MCF 10A (cell line): ENCODE results near the gene KATNBL1. TPM values are rescaled to one million over a fixed set of nuclear protein-coding genes. Genes with fewer than 3 reads are reported as not detected.

Experiments used
- BruUV-seq: library from RNA; stranded (reverse); fragments of 400-500 nt; replicated peaks from 2 replicates; lab custom pipeline; 2021; lab: Mats Ljungman, UMichigan
- CTCF ChIA-PET: fragments of 300-600 bp; sonication (Branson Sonifier 250); formaldehyde crosslinking; extraction: SDS; loops from one replicate; lab custom pipeline; 2021; ENCODE audit warnings: antibody characterized with exemption, inconsistent platforms; lab: Yijun Ruan, JAX
- POLR2A ChIA-PET: fragments of 300-600, 350-650 bp; sonication (Branson Sonifier 250); formaldehyde crosslinking; extraction: SDS; loops from one replicate; lab custom pipeline; 2020; ENCODE audit warnings: antibody characterized with exemption, inconsistent platforms; lab: Yijun Ruan, JAX
- DNase-seq: peaks from one replicate; pipeline ENCODE4 v3.0.0-alpha.2; 2018; ENCODE audit not compliant: unreplicated experiment
- H3K27ac Mint-ChIP-seq: one replicate; pipeline ENCODE4 v1.8.0; 2022; ENCODE audit warnings: mild to moderate bottlenecking, low read depth, mixed read lengths; ENCODE audit not compliant: unreplicated experiment
- H3K27me3 Mint-ChIP-seq: one replicate; pipeline ENCODE4 v1.8.0; 2022; ENCODE audit warnings: mixed read lengths; ENCODE audit not compliant: insufficient read depth, unreplicated experiment
- H3K36me3 Mint-ChIP-seq: one replicate; pipeline ENCODE4 v1.8.0; 2022; ENCODE audit warnings: mild to moderate bottlenecking, moderate library complexity, mixed read lengths; ENCODE audit not compliant: insufficient read depth, unreplicated experiment
- H3K4me1 Mint-ChIP-seq: one replicate; pipeline ENCODE4 v1.8.0; 2022; ENCODE audit warnings: mixed read lengths; ENCODE audit not compliant: insufficient read depth, unreplicated experiment
- H3K4me3 Mint-ChIP-seq: one replicate; pipeline ENCODE4 v1.8.0; 2022; ENCODE audit warnings: mild to moderate bottlenecking, moderate library complexity, mixed read lengths; ENCODE audit not compliant: unreplicated experiment
- H3K9me3 Mint-ChIP-seq: one replicate; pipeline ENCODE4 v1.8.0; 2022; ENCODE audit warnings: mixed read lengths; ENCODE audit not compliant: unreplicated experiment
- intact Hi-C: fragments of 100-400 bp; cut with micrococcal nuclease; formaldehyde crosslinking; loops from 2 replicates; pipeline ENCODE4 v1.14.1; 2022
- total RNA-seq: library from RNA; stranded (reverse); gene quantifications from 2 replicates; pipeline ENCODE4 v1.2.3, GENCODE V29; 2022
- TF ChIP-seq, protein P1 (sequence below): fragments of 200-600 bp; IDR thresholded peaks from one replicate; pipeline ENCODE4 v1.8.0; 2022; ENCODE audit warnings: antibody characterized with exemption, mild to moderate bottlenecking; ENCODE audit not compliant: unreplicated experiment

KATNBL1 gene
- total RNA-seq, 1 experiment from 2014 or later: 38.2 TPM

DNA sequence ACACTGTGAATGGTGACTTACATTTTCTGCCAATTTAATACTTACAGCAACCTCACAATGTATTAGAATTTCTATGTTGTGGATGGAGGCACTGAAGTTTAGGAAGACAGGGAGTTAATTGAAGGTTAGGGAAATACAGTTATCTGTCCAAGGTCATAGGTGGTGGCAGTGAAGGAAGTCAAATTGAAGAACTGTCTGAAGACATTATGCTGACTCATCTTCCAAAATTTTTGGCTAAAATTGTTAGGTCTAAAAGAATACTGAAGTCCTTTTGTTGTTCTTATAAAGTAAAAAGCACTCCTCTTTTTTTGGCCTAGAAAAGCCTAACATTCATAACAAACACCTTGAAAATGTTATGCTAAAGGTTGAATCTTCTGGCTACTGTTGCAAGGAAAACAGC, 42.6 kb upstream of the KATNBL1 start:
- Mint-ChIP-seq H3K9me3 (no peaks in the 10 kb centered on the region), H3K4me1 (no peaks in the 10 kb centered on the region), H3K27ac (no peak overlapping the region), H3K27me3 (no peaks in the 10 kb centered on the region), H3K36me3 (peaks cover 53% of the 10 kb centered on the region), H3K4me3 (no peak overlapping the region)
- CTCF ChIA-PET: interaction anchor here (1.0 to 3.6 kb wide), 2 partner anchors 11 to 329 kb away, joined by 4 to 21 read pairs; no protein-coding TSS in a partner anchor
- BruUV-seq: no TSS peak
- POLR2A ChIA-PET: no interaction called here
- intact Hi-C loops: no loop called here
- TF ChIP-seq, protein P1, sequence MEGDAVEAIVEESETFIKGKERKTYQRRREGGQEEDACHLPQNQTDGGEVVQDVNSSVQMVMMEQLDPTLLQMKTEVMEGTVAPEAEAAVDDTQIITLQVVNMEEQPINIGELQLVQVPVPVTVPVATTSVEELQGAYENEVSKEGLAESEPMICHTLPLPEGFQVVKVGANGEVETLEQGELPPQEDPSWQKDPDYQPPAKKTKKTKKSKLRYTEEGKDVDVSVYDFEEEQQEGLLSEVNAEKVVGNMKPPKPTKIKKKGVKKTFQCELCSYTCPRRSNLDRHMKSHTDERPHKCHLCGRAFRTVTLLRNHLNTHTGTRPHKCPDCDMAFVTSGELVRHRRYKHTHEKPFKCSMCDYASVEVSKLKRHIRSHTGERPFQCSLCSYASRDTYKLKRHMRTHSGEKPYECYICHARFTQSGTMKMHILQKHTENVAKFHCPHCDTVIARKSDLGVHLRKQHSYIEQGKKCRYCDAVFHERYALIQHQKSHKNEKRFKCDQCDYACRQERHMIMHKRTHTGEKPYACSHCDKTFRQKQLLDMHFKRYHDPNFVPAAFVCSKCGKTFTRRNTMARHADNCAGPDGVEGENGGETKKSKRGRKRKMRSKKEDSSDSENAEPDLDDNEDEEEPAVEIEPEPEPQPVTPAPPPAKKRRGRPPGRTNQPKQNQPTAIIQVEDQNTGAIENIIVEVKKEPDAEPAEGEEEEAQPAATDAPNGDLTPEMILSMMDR: no peak
- DNase-seq: no peak

DNA sequence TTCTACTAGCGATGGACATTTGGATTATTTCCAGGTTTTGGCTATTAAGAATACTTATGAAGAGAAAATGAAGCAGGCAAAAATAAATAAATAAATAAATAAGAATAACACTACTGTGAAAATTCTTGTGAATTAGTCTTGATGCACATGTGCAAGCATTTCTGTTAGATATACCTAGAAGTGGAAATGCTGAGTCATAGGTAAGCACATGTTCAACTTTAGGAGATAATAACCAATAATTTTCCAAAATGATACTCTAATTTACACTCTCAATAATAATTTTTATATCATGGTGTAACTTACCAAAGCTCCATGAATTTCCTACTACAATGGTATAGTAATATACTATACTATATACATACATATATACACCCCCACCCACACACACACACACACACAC, 38.3 kb upstream of the KATNBL1 start:
- intact Hi-C loops: no loop called here
- Mint-ChIP-seq H3K36me3 (peaks cover 29% of the 10 kb centered on the region), H3K4me3 (no peak overlapping the region), H3K27ac (no peak overlapping the region), H3K9me3 (no peaks in the 10 kb centered on the region), H3K4me1 (no peaks in the 10 kb centered on the region), H3K27me3 (no peaks in the 10 kb centered on the region)
- POLR2A ChIA-PET: no interaction called here
- TF ChIP-seq, protein P1: no peak
- CTCF ChIA-PET: interaction anchor here (0.8 to 1.3 kb wide), 2 partner anchors 119 to 187 kb away, joined by 3 to 4 read pairs; partner anchors contain the start of gene LPCAT4
- DNase-seq: no peak
- BruUV-seq: no TSS peak

DNA sequence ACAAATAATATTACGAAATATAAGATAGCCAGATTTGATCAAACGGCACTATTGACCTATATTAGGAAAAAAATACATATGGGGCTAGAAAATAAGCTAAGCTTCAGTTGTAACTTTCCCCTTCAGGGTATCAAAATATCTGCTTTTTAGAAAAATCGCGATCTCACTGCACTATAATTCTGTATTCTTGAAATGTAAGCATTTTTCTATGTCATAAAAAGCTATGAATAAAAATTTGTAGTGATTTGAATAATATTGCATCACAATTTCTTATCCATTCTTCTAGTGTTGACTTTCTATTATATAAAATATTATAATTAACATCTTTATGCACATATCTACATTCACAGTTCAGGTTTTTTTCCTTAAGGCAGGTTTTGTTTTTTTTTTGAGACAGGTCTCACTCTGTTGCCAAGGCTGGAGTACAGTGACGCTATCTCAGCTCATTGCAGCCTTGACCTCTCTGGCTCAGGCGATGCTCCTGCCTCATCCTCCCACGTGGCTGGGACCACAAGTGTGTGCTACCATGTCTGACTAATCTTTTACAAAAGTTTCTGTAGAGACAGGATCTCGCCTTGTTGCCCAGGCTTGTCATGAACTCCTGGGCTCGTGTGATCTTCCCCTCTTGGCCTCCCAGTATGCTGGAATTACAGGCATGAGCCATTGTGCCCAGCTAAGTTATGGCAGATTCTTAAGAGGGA, 36.5 kb upstream of the KATNBL1 start:
- CTCF ChIA-PET: interaction anchor here (0.5 to 0.8 kb wide), 3 partner anchors 90 to 341 kb away, joined by 3 to 4 read pairs (median 3); no protein-coding TSS in a partner anchor
- POLR2A ChIA-PET: interaction anchor here (1.2 kb wide), 1 partner anchor 201 kb away, joined by 3 read pairs; no protein-coding TSS in a partner anchor
- Mint-ChIP-seq H3K27me3 (no peaks in the 10 kb centered on the region), H3K27ac (no peak overlapping the region), H3K36me3 (peaks cover 14% of the 10 kb centered on the region), H3K9me3 (no peaks in the 10 kb centered on the region), H3K4me3 (no peak overlapping the region), H3K4me1 (no peaks in the 10 kb centered on the region)
- TF ChIP-seq, protein P1: no peak
- BruUV-seq: no TSS peak
- DNase-seq: no peak
- intact Hi-C loops: no loop called here

DNA sequence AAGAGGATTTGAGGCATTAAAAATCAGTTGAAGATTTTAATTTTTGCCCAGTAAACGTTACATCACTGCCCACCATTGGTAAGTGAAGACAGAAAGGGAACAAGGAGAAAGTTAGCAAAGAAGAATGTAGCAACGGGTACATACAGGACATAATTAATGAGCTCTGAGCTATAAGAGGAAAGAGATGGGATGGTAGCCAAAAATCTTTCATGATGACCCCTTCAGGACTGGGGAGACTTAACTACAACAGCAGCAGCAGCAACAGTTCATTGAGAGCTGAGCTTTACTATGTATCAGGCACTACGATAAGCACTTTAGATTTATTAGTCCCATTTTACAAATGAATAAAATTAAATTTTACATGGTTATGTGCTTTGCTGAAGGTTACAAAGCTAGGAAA, 33.3 kb upstream of the KATNBL1 start:
- no TSS peak for BruUV-seq
- intact Hi-C loops: no loop called here
- CTCF ChIA-PET: interaction anchor here (0.8 to 5.0 kb wide), 6 partner anchors 8 to 344 kb away, joined by 3 to 41 read pairs (median 4); partner anchors contain the start of genes LPCAT4 and NUTM1
- no peaks in the 10 kb centered on the region for H3K36me3 Mint-ChIP-seq
- H3K4me1 Mint-ChIP-seq: peaks cover 13% of the 10 kb centered on the region
- TF ChIP-seq, protein P1: no peak
- no peaks in the 10 kb centered on the region for H3K9me3 Mint-ChIP-seq
- no peaks in the 10 kb centered on the region for H3K27me3 Mint-ChIP-seq
- POLR2A ChIA-PET: interaction anchor here (3.7 to 5.8 kb wide), 3 partner anchors 19 to 124 kb away, joined by 16 to 31 read pairs (median 26); partner anchors contain the start of genes EMC4 and LPCAT4
- H3K4me3 Mint-ChIP-seq: no peak overlapping the region
- no peak for DNase-seq
- H3K27ac Mint-ChIP-seq: peak overlapping the region; percentile 6
